ENCODE data around the gene MBNL3.
"Not testable (repeated sequence)": the region's sequence is repeated elsewhere in the genome, so short reads cannot be mapped to it uniquely, and the experiment has no call there.

The MBNL3 gene

DNA sequence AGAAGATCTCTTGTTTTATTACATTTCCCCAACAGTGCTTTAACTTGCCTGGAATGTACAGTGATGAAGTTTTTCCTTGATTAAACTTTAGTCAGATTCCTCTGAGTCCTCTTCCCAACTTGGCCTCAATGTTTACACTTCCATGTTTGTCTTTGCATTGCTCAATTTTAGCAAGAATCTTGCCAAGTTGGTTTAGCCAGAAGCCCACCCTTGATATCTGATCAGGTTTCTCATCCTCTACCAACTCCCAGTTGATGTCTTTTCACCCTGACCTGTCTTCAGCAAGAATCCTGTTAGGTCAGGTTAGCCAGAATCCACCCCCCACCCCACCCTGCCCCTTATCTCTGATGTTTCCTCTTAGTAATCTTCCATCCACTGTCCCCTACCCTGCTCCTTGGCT lies 120.9 kb downstream of the MBNL3 start:
- no peaks in the 10 kb centered on the region for H3K36me3 ChIP-seq (ENCODE audit: insufficient read depth, low read length)
- no peaks in the 10 kb centered on the region for H3K4me1 ChIP-seq (ENCODE audit: insufficient read depth, low read length)
- no peaks in the 10 kb centered on the region for H3K27me3 ChIP-seq (ENCODE audit: control insufficient read depth in 1 of 2, insufficient read depth in 2 of 2, low read length in 2 of 2)
- no peak overlapping the region for H3K27ac ChIP-seq (ENCODE audit: low read depth, low read length)
- no peak overlapping the region for H3K9ac ChIP-seq (ENCODE audit: low read length)
- no peaks in the 10 kb centered on the region for H3K9me3 ChIP-seq (ENCODE audit: low read length)
- H3K4me3 ChIP-seq (ENCODE audit: low read depth in 1 of 2, low read length in 2 of 2) = no peak overlapping the region

DNA sequence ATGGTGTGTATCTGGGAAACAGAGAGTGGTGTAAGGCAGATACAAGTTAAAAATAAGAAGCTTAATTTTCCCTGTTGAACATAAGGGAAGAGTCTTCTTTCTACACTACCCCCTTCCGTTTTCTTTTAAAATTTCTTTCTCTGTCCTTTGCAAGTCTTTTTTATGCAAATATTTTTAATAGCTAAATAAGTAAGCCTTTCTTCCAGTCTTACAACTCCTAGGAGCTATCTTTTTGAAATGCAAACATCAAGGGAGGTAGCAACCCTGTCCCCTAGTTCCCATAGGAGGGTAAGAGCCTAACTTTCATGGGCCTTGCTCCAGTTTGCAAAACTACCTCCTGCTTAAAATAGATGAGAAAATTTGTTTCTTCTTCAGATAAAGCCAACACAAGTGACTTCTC lies 121.5 kb downstream of the MBNL3 start:
- no peak overlapping the region for H3K9ac ChIP-seq (ENCODE audit: low read length)

DNA sequence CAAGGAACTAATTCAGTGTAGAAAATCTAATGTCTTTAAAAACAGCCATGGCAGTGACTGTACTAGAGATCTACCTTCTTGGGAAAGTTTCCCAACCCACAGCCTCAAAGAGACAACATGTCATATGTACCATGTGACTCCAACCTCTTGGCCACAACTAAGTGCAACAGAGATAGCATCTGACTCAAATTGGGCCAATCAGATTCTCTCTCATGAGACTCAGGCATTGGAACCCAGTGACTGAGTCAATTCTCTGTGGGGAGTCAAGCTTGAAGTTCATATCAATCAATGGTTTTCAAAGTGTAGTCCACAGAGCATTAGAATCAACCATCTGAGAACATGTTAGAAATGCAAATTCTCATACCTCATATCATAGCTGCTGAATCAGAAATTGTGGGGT lies 123.3 kb downstream of the MBNL3 start:
- H3K4me1 ChIP-seq (ENCODE audit: insufficient read depth, low read length) = no peaks in the 10 kb centered on the region
- H3K4me3 ChIP-seq (ENCODE audit: low read depth in 1 of 2, low read length in 2 of 2) = no peak overlapping the region
- no peak overlapping the region for H3K9ac ChIP-seq (ENCODE audit: low read length)
- no peaks in the 10 kb centered on the region for H3K9me3 ChIP-seq (ENCODE audit: low read length)
- H3K36me3 ChIP-seq (ENCODE audit: insufficient read depth, low read length) = no peaks in the 10 kb centered on the region
- no peak overlapping the region for H3K27ac ChIP-seq (ENCODE audit: low read depth, low read length)
- H3K27me3 ChIP-seq (ENCODE audit: control insufficient read depth in 1 of 2, insufficient read depth in 2 of 2, low read length in 2 of 2) = no peaks in the 10 kb centered on the region

More for the DNA sequence above, 121.5 kb downstream of the MBNL3 start:
- H3K9me3 ChIP-seq (ENCODE audit: low read length) = no peaks in the 10 kb centered on the region
- no peaks in the 10 kb centered on the region for H3K36me3 ChIP-seq (ENCODE audit: insufficient read depth, low read length)
- H3K4me1 ChIP-seq (ENCODE audit: insufficient read depth, low read length) = no peaks in the 10 kb centered on the region
- H3K4me3 ChIP-seq (ENCODE audit: low read depth in 1 of 2, low read length in 2 of 2) = no peak overlapping the region
- no peak overlapping the region for H3K27ac ChIP-seq (ENCODE audit: low read depth, low read length)
- no peaks in the 10 kb centered on the region for H3K27me3 ChIP-seq (ENCODE audit: control insufficient read depth in 1 of 2, insufficient read depth in 2 of 2, low read length in 2 of 2)

DNA sequence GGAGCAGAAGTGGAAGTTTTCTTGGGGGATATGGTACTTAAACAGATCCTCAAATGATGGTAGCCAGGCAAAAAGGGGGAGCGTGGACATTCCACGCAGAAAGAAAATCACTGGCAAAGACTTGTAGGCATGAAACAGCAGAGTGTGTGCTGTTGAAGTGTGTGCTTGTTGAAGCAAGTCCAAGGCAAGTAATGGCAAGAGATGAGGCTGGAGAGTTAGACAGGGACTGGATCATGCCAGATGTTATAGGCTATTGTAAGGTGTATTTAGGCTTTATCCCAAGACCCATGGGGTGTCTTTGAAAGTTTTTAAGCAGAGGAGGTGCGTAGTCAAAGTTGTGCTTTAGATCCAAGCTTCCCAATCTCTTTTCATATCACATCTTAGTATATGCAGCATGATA lies 124.5 kb downstream of the MBNL3 start:
- Histone ChIP-seq H3K27me3 (ENCODE audit: control insufficient read depth in 1 of 2, insufficient read depth in 2 of 2, low read length in 2 of 2) (no peaks in the 10 kb centered on the region), H3K27ac (ENCODE audit: low read depth, low read length) (no peak overlapping the region), H3K4me1 (ENCODE audit: insufficient read depth, low read length) (no peaks in the 10 kb centered on the region), H3K36me3 (ENCODE audit: insufficient read depth, low read length) (no peaks in the 10 kb centered on the region), H3K4me3 (ENCODE audit: low read depth in 1 of 2, low read length in 2 of 2) (no peak overlapping the region), H3K9me3 (ENCODE audit: low read length) (no peaks in the 10 kb centered on the region), H3K9ac (ENCODE audit: low read length) (no peak overlapping the region)

DNA sequence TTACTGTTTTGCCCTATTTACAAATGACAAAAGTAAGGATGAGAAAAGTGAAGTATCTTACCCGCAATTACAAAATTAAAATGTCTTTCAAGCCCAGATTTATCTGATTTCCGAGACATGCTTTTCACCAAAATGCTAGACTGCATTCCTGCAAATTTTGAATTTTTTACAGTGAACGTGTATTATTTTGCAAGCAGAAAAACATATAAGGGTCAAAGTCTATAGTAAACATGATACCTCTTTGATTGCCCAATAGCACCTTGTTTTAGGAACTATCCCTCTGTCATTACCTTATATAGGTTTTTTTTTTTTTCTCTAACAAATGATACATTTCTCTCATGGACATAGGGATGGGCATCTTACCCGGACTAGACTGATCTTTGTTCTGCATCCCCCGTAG lies 135.4 kb downstream of the MBNL3 start:
- no peaks in the 10 kb centered on the region for H3K9me3 ChIP-seq (ENCODE audit: low read length)

DNA sequence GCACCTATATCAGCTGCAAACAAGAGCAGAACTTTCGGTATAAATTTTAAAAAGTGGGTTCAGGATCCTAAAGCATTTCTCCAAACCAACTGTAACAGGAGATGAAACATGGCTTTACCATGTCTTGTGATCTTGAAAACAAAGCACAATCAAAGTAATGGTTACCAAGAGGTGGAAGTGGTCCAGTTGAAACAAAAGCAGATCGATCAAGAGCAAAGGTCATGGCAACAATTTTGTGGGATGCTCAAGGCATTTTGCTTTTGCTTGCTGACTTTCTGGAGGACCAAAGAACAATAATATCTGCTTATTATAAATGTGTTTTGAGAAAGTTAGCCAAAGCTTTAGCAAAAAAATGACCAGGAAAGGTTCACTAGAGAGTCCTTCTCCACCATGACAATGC lies 152.7 kb downstream of the MBNL3 start:
- Histone ChIP-seq H3K36me3 (ENCODE audit: insufficient read depth, low read length) (no peaks in the 10 kb centered on the region), H3K9ac (ENCODE audit: low read length) (no peak overlapping the region), H3K9me3 (ENCODE audit: low read length) (no peaks in the 10 kb centered on the region), H3K27me3 (ENCODE audit: control insufficient read depth in 1 of 2, insufficient read depth in 2 of 2, low read length in 2 of 2) (peaks cover 0 to 4% of the 10 kb centered on the region in 2 donors), H3K4me1 (ENCODE audit: insufficient read depth, low read length) (no peaks in the 10 kb centered on the region), H3K4me3 (ENCODE audit: low read depth in 1 of 2, low read length in 2 of 2) (no peak overlapping the region), H3K27ac (ENCODE audit: low read depth, low read length) (no peak overlapping the region)

More for the DNA sequence above, 135.4 kb downstream of the MBNL3 start:
- Histone ChIP-seq H3K4me3 (ENCODE audit: low read depth in 1 of 2, low read length in 2 of 2) (no peak overlapping the region), H3K9ac (ENCODE audit: low read length) (no peak overlapping the region), H3K36me3 (ENCODE audit: insufficient read depth, low read length) (no peaks in the 10 kb centered on the region), H3K27ac (ENCODE audit: low read depth, low read length) (no peak overlapping the region), H3K27me3 (ENCODE audit: control insufficient read depth in 1 of 2, insufficient read depth in 2 of 2, low read length in 2 of 2) (no peaks in the 10 kb centered on the region), H3K4me1 (ENCODE audit: insufficient read depth, low read length) (no peaks in the 10 kb centered on the region)

DNA sequence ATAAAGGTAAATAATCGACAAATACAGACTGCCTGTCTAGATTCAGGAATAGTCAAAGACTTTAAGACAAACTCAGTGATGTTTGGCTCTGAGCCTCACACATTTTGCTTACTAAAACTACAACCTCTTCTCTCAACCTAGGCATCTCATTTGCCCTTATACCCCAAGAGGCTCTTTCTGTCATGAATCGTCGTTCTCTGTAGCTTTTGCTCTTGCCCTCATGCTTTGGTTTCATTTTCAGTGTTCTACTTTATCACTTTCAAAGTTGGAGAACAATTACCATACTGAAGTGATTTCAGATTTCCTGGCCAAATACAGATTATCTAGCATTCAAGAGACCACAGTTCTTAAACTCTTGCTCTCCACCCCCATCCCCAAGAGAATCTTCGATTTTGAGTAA lies 155.5 kb downstream of the MBNL3 start:
- Histone ChIP-seq H3K4me3 (ENCODE audit: low read depth in 1 of 2, low read length in 2 of 2) (no peak overlapping the region), H3K36me3 (ENCODE audit: insufficient read depth, low read length) (no peaks in the 10 kb centered on the region), H3K27me3 (ENCODE audit: control insufficient read depth in 1 of 2, insufficient read depth in 2 of 2, low read length in 2 of 2) (peaks cover 0 to 4% of the 10 kb centered on the region in 2 donors), H3K9ac (ENCODE audit: low read length) (no peak overlapping the region), H3K9me3 (ENCODE audit: low read length) (no peaks in the 10 kb centered on the region), H3K4me1 (ENCODE audit: insufficient read depth, low read length) (no peaks in the 10 kb centered on the region), H3K27ac (ENCODE audit: low read depth, low read length) (no peak overlapping the region)

DNA sequence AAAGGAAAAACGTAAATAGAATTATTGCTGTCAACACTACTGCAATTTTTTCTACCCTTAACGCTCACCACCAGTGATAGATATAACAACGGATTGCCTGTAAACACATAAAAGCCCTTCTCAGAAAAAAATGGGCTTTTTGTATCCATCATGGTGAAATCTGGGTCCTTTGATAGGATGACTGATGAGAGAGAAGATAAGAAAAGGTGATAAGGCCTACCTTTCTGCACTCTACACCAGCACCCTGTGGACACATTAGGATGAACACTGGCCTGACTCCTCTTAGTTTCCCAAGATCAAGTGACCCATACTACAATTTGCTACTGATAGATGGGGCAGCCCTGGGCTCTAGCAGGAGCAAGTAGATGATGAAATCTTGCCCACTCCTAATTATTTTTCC lies 157.3 kb downstream of the MBNL3 start:
- Histone ChIP-seq H3K9ac (ENCODE audit: low read length) (no peak overlapping the region), H3K27me3 (ENCODE audit: control insufficient read depth in 1 of 2, insufficient read depth in 2 of 2, low read length in 2 of 2) (peaks cover 0 to 4% of the 10 kb centered on the region in 2 donors), H3K4me3 (ENCODE audit: low read depth in 1 of 2, low read length in 2 of 2) (no peak overlapping the region), H3K9me3 (ENCODE audit: low read length) (peaks cover 4% of the 10 kb centered on the region), H3K4me1 (ENCODE audit: insufficient read depth, low read length) (no peaks in the 10 kb centered on the region), H3K36me3 (ENCODE audit: insufficient read depth, low read length) (no peaks in the 10 kb centered on the region), H3K27ac (ENCODE audit: low read depth, low read length) (no peak overlapping the region)

DNA sequence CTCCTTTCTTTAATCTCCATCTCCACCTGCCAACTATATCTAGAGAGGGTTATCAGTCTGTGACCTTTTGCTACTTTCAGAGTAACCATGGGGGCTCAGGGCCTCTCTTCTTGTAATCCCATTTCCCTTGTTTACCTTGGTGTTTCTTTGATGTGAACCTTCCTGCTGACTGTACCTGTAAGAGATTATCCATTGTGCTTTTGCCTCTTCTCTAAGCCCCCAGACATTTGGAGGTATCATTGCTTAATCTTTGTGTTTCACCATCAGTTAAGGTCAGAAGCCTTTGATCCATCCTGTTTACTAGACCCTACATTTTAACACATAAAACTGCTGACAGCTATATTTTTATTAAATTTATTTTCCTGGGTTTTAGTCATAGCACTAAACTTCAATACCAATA lies 157.8 kb downstream of the MBNL3 start:
- Histone ChIP-seq H3K9ac (ENCODE audit: low read length) (no peak overlapping the region), H3K4me1 (ENCODE audit: insufficient read depth, low read length) (no peaks in the 10 kb centered on the region), H3K27ac (ENCODE audit: low read depth, low read length) (no peak overlapping the region), H3K27me3 (ENCODE audit: control insufficient read depth in 1 of 2, insufficient read depth in 2 of 2, low read length in 2 of 2) (peaks cover 0 to 4% of the 10 kb centered on the region in 2 donors), H3K4me3 (ENCODE audit: low read depth in 1 of 2, low read length in 2 of 2) (no peak overlapping the region), H3K36me3 (ENCODE audit: insufficient read depth, low read length) (no peaks in the 10 kb centered on the region), H3K9me3 (ENCODE audit: low read length) (peaks cover 4% of the 10 kb centered on the region)

DNA sequence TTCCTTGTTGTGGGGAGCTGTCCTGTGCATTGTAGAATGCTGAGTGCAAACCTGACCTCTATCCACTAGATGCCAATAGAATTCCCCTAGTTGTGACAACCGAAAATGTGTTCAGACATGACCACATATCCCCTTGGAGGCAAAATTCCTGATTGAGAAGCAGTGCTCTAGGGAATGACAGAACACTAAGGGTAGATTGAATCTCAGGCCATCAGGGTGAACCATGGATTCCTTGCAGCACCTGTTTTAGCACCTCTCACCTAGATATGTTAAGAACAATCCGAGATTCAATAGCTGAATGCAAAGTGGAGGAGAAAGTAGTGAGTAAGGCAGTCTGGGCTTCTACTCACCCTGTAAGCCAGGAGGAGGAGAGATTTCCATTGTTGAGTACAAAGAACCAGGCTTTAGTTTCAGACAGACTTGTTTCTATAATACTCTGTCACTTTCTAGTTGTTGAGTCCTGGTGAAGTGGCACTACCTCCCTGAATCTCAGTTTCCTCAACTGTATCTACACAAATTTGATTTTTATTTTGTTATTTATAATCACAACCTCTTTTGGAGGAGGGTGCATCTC lies 158.6 kb downstream of the MBNL3 start:
- Histone ChIP-seq H3K9me3 (ENCODE audit: low read length) (peaks cover 4% of the 10 kb centered on the region), H3K27ac (ENCODE audit: low read depth, low read length) (no peak overlapping the region), H3K9ac (ENCODE audit: low read length) (no peak overlapping the region), H3K27me3 (ENCODE audit: control insufficient read depth in 1 of 2, insufficient read depth in 2 of 2, low read length in 2 of 2) (peaks cover 0 to 4% of the 10 kb centered on the region in 2 donors), H3K4me3 (ENCODE audit: low read depth in 1 of 2, low read length in 2 of 2) (no peak overlapping the region), H3K36me3 (ENCODE audit: insufficient read depth, low read length) (no peaks in the 10 kb centered on the region), H3K4me1 (ENCODE audit: insufficient read depth, low read length) (no peaks in the 10 kb centered on the region)

DNA sequence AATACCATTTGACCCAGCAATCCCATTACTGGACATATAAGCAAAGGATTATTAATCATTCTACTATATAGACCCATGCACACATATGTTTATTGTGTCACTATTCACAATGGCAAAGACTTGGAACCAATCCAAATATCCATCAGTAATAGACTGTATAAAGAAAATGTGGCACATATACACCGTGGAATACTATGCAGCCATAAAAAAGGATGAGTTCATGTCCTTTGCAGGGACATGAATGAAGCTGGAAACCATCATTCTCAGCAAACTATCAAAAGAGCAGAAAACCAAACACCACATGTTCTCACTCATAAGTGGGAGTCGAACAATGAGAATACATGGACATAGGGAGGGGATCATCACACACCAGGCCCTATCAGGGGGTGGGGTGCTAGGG lies 161.9 kb downstream of the MBNL3 start:
- H3K36me3 ChIP-seq (ENCODE audit: insufficient read depth, low read length); H3K27me3 ChIP-seq (ENCODE audit: control insufficient read depth in 1 of 2, insufficient read depth in 2 of 2, low read length in 2 of 2); H3K9me3 ChIP-seq (ENCODE audit: low read length); H3K4me1 ChIP-seq (ENCODE audit: insufficient read depth, low read length); H3K4me3 ChIP-seq (ENCODE audit: low read depth in 1 of 2, low read length in 2 of 2); H3K9ac ChIP-seq (ENCODE audit: low read length); H3K27ac ChIP-seq (ENCODE audit: low read depth, low read length): not testable (repeated sequence)

All from muscle layer of colon (tissue), 2 donors.